ENCODE results near the gene HOATZ.

DNA sequence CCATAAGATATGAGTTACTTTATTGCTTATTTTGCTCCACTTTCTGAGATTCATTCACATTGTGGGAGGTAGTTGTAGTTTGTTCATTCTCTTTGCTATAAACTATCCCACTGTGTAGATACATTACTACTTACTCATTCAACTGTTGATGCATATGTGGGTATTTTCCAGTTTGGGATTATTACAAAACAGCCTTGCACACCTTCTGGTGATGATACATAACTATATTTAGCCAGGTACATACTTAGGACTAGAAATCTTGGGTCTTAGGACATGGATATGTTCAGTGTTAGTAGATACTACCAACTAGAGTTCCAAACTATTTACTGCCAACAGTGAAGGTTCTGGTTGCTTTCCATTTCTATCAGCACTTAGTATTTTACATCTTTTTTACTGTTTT is 40.1 kb upstream of the HOATZ start:
- TF ChIP-seq, protein P1, sequence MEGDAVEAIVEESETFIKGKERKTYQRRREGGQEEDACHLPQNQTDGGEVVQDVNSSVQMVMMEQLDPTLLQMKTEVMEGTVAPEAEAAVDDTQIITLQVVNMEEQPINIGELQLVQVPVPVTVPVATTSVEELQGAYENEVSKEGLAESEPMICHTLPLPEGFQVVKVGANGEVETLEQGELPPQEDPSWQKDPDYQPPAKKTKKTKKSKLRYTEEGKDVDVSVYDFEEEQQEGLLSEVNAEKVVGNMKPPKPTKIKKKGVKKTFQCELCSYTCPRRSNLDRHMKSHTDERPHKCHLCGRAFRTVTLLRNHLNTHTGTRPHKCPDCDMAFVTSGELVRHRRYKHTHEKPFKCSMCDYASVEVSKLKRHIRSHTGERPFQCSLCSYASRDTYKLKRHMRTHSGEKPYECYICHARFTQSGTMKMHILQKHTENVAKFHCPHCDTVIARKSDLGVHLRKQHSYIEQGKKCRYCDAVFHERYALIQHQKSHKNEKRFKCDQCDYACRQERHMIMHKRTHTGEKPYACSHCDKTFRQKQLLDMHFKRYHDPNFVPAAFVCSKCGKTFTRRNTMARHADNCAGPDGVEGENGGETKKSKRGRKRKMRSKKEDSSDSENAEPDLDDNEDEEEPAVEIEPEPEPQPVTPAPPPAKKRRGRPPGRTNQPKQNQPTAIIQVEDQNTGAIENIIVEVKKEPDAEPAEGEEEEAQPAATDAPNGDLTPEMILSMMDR (IDR thresholded peaks at IDR 0.05): no peak
- no peak for TF ChIP-seq POLR2A (IDR thresholded peaks at IDR 0.05)

Data from lower leg skin (tissue), 3 donors.